ENCODE measurements around the gene NRARP. TPM values are rescaled to one million over a fixed set of nuclear protein-coding genes. Genes with fewer than 3 reads are reported as not detected.

Gene NRARP
- total and polyA plus RNA-seq, 2 of the 8 experiments (the other 6 are each of a cell fraction or from before 2014, with no cell fraction given): 32.5 to 37.2 TPM

DNA sequence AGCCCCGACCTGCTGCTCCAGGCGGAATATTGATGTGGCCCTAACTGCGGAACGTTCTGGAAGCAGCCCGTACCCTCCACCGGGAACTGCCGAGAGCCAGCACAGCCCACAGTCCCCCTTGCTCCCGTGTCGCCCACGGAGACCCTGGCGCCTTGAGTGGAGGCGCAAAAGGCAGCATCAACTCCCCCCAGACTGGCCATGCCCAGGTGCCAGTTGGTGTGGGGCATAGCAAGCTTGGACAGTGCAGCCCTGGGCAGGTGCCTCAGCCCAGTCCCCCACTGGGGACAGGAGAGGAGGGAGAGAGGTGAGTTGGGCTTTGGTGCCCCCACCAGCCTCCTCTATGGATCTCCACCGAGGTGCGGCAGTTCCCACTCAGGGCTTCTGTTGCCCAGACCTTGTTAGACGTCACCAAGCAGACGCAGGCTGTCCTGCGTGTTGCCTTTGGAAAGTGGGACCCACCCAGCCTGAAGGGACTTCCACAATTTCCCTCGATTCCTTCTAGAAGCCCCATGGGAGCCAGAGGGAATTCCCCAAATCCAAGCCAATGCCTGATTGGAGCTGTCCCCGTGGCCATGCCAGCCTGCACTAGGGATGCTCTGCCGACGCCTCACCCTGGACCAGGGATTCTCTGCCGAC is 19.8 kb upstream of the NRARP start:
- no peak overlapping the region for H3K18ac ChIP-seq (ENCODE audit: extremely low read depth, low read length)
- peaks cover 0 to 16% (median 5%) of the 10 kb centered on the region in 4 experiments; a peak in 4 of 7 replicates for H3K4me1 ChIP-seq (replicated peaks in 1 of 4; ENCODE audit: control insufficient read depth in 3 of 4, insufficient read depth in 4 of 4, low read length in 3 of 4)
- no peaks in the 10 kb centered on the region for H3K79me1 ChIP-seq (ENCODE audit: low read depth, low read length)
- no peaks in the 10 kb centered on the region for H3K23me2 ChIP-seq (ENCODE audit: low read depth, low read length)
- no peak overlapping the region for H2BK5ac ChIP-seq (ENCODE audit: low read depth, low read length)
- H3K14ac ChIP-seq (ENCODE audit: insufficient read length): no peak overlapping the region
- no peak overlapping the region for H3K9ac ChIP-seq (replicated peaks in 1 of 4; ENCODE audit: extremely low read depth in 1 of 4, low read depth in 3 of 4, low read length in 3 of 4)
- H3K4ac ChIP-seq (replicated peaks; ENCODE audit: insufficient read length, low read depth, low read length): no peak overlapping the region
- CTCF ChIA-PET (ENCODE audit: partially characterized antibody): interaction anchor here (0.7 to 3.6 kb wide), 3 partner anchors 19 to 40 kb away, joined by 3 to 18 read pairs (median 11); partner anchors contain the start of gene NRARP
- FAIRE-seq: no peak
- H3K23ac ChIP-seq (ENCODE audit: insufficient read length): no peak overlapping the region
- H3K36me3 ChIP-seq (ENCODE audit: control insufficient read depth in 2 of 4, insufficient read depth in 4 of 4, low read length in 3 of 4): no peaks in the 10 kb centered on the region
- H2BK15ac ChIP-seq (ENCODE audit: low read length): 0 out of 2 replicates have a peak overlapping the region, but pooled peaks have one; percentile 18
- H3K79me2 ChIP-seq (ENCODE audit: control insufficient read depth in 1 of 2, insufficient read depth in 2 of 2, low read length in 2 of 2): no peaks in the 10 kb centered on the region
- 0 out of 2 replicates have a peak overlapping the region, but pooled peaks have one; percentile 39 for H2AK5ac ChIP-seq (ENCODE audit: low read depth, low read length)
- H2BK12ac ChIP-seq (ENCODE audit: low read depth, low read length): no peak overlapping the region
- H3K4me2 ChIP-seq (ENCODE audit: insufficient read depth in 1 of 2, low read depth in 2 of 2, low read length in 2 of 2): no peak overlapping the region
- peaks cover 0 to 4% (median 0%) of the 10 kb centered on the region in 4 experiments; a peak in 2 of 7 replicates for H3K27me3 ChIP-seq (replicated peaks in 1 of 4; ENCODE audit: control insufficient read depth in 3 of 4, extremely low read depth in 1 of 4, insufficient read depth in 3 of 4, low read length in 3 of 4)
- peak in 1 of 2 experiments; percentile 41 for DNase-seq (ENCODE audit: low read depth in 1 of 2, low spot score in 2 of 2)
- POLR2A ChIA-PET (ENCODE audit: partially characterized antibody): interaction anchor here (1.4 to 11.9 kb wide), 2 partner anchors 21 to 81 kb away, joined by 3 to 129 read pairs; partner anchors contain the start of genes NRARP and TUBB4B
- H4K8ac ChIP-seq (ENCODE audit: extremely low read depth, insufficient read depth, low read length): peak overlapping the region; percentile 57; the same call in 1 of the 2 replicates
- H2AFZ ChIP-seq (ENCODE audit: low read length): no peak overlapping the region
- no peak overlapping the region; the same call in 1 of the 2 replicates for H2BK20ac ChIP-seq (ENCODE audit: low read length)
- TF ChIP-seq CBX5 (IDR thresholded peaks at IDR 0.05; ENCODE audit: low read depth, low read length) (no peak), CHD1 (IDR thresholded peaks at IDR 0.05; ENCODE audit: low read depth, low read length) (no peak), JUND (IDR thresholded peaks at IDR 0.05; ENCODE audit: low read length) (no peak)
- no peaks in the 10 kb centered on the region for H3K9me3 ChIP-seq (ENCODE audit: insufficient read depth in 2 of 2, low read depth in 1 of 2, low read length in 1 of 2)
- 92% methylated on average over 22 of the region's 22 CpGs; no CpG with 5 or more reads in 1 of the 2 experiments for WGBS, 2 experiments (ENCODE audit: extremely low coverage in 1 of 2, insufficient coverage in 1 of 2, insufficient read length in 1 of 2, insufficient replicate concordance in 2 of 2, low coverage in 1 of 2, low lambda C conversion rate in 2 of 2, missing lambda C conversion rate in 1 of 2)
- H3K56ac ChIP-seq (replicated peaks; ENCODE audit: insufficient read length, low read depth, low read length): no peak overlapping the region
- H2BK120ac ChIP-seq (replicated peaks; ENCODE audit: low read depth, low read length): no peak overlapping the region
- H3K4me3 ChIP-seq (ENCODE audit: extremely low read depth in 1 of 4, insufficient read depth in 2 of 4, low read depth in 3 of 4, low read length in 4 of 4): no peak overlapping the region
- no peak overlapping the region for H4K5ac ChIP-seq (ENCODE audit: insufficient read length, low read depth, low read length)
- no peak overlapping the region for H3K27ac ChIP-seq (ENCODE audit: low read depth, low read length)
- H4K20me1 ChIP-seq (replicated peaks in 1 of 2; ENCODE audit: control insufficient read depth in 1 of 2, insufficient read depth in 2 of 2, low read length in 2 of 2): no peaks in the 10 kb centered on the region
- peak overlapping the region; percentile 7 for H4K91ac ChIP-seq (replicated peaks; ENCODE audit: insufficient read length, low read length)
